ENCODE data around the gene CCR4. TPM values are rescaled to one million over a fixed set of nuclear protein-coding genes. Genes with fewer than 3 reads are reported as not detected.

CCR4 gene
- total and polyA plus RNA-seq, 2 of the 8 experiments (the other 6 are each of a cell fraction or from before 2014, with no cell fraction given) = 0.11 to 0.15 TPM

DNA sequence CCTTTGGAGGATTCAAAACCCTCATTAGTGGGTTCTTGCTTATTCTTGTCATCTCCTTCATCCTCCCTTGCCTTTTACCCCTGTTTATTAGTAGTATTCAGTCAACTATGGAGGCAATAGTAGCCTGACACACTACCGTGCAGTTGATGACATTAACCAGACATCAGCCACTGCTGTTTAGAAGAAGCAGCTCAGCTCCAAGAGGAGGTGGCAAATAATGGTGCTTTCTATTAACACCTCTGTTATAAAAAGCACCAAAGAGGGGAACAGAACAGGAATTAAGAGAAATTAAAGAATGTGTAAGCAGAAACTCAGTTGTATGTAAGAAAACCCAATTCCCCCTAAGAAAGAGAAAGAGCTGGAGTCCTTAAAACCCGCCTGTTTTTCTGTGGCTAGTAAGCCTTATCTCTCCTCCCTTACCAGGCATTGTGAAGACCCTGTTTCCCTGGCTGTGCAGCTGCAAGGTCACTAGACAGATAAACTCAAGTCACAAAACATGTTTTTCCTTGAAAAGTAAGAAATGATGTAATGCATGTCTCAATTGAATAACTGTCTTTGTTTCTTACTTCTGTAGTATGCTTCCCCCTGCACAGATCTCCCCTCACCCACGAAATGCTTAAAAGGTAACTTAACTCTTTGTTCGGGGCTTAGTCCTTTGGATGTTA lies 21.2 kb downstream of the CCR4 start:
- no peak overlapping the region for H3K27ac ChIP-seq (ENCODE audit: low read depth, low read length)
- no peak for FAIRE-seq
- 89% methylated on average over 4 of the region's 4 CpGs; no CpG with 5 or more reads in 1 of the 2 experiments for WGBS, 2 experiments (ENCODE audit: extremely low coverage in 1 of 2, insufficient coverage in 1 of 2, insufficient read length in 1 of 2, insufficient replicate concordance in 2 of 2, low coverage in 1 of 2, low lambda C conversion rate in 2 of 2, missing lambda C conversion rate in 1 of 2)

More for the DNA sequence above, 21.2 kb downstream of the CCR4 start:
- CTCF ChIA-PET (ENCODE audit: partially characterized antibody) = interaction anchor here (1.0 to 2.1 kb wide), 4 partner anchors 23 to 465 kb away, joined by 3 to 5 read pairs (median 4); no protein-coding TSS in a partner anchor
- no peaks in the 10 kb centered on the region for H3K23me2 ChIP-seq (ENCODE audit: low read depth, low read length)
- H2BK5ac ChIP-seq (ENCODE audit: low read depth, low read length) = no peak overlapping the region
- no peaks in the 10 kb centered on the region for H3K36me3 ChIP-seq (ENCODE audit: control insufficient read depth in 2 of 4, insufficient read depth in 4 of 4, low read length in 3 of 4)
- H2BK20ac ChIP-seq (ENCODE audit: low read length) = no peak overlapping the region
- no peak overlapping the region for H3K14ac ChIP-seq (ENCODE audit: insufficient read length)
- no peak overlapping the region for H4K5ac ChIP-seq (ENCODE audit: insufficient read length, low read depth, low read length)
- no peak overlapping the region for H3K56ac ChIP-seq (replicated peaks; ENCODE audit: insufficient read length, low read depth, low read length)
- no peaks in the 10 kb centered on the region for H3K9me3 ChIP-seq (ENCODE audit: insufficient read depth in 2 of 2, low read depth in 1 of 2, low read length in 1 of 2)
- H4K8ac ChIP-seq (ENCODE audit: extremely low read depth, insufficient read depth, low read length) = no peak overlapping the region
- H3K27me3 ChIP-seq (replicated peaks in 1 of 4; ENCODE audit: control insufficient read depth in 3 of 4, extremely low read depth in 1 of 4, insufficient read depth in 3 of 4, low read length in 3 of 4) = no peaks in the 10 kb centered on the region
- no peaks in the 10 kb centered on the region for H3K79me2 ChIP-seq (ENCODE audit: control insufficient read depth in 1 of 2, insufficient read depth in 2 of 2, low read length in 2 of 2)
- POLR2A ChIA-PET (ENCODE audit: partially characterized antibody) = interaction anchor here (1.2 kb wide), 1 partner anchor 20 kb away, joined by 3 read pairs; no protein-coding TSS in a partner anchor
- no peak overlapping the region for H4K91ac ChIP-seq (replicated peaks; ENCODE audit: insufficient read length, low read length)
- H2BK12ac ChIP-seq (ENCODE audit: low read depth, low read length) = no peak overlapping the region
- H3K9ac ChIP-seq (replicated peaks in 1 of 4; ENCODE audit: extremely low read depth in 1 of 4, low read depth in 3 of 4, low read length in 3 of 4) = no peak overlapping the region
- H2AFZ ChIP-seq (ENCODE audit: low read length) = no peak overlapping the region
- H2BK120ac ChIP-seq (replicated peaks; ENCODE audit: low read depth, low read length) = no peak overlapping the region
- H3K4me1 ChIP-seq (replicated peaks in 1 of 4; ENCODE audit: control insufficient read depth in 3 of 4, insufficient read depth in 4 of 4, low read length in 3 of 4) = peaks cover 0 to 2% (median under 1%) of the 10 kb centered on the region in 4 experiments; a peak in 1 of 7 replicates
- H2AK5ac ChIP-seq (ENCODE audit: low read depth, low read length) = no peak overlapping the region
- no peak overlapping the region for H3K4me2 ChIP-seq (ENCODE audit: insufficient read depth in 1 of 2, low read depth in 2 of 2, low read length in 2 of 2)
- no peak for TF ChIP-seq TEAD4 (IDR thresholded peaks at IDR 0.05; ENCODE audit: low read depth, low read length)
- TF ChIP-seq NRF1 (IDR thresholded peaks at IDR 0.05; ENCODE audit: low read depth, low read length) = no peak
- no peak for TF ChIP-seq YY1 (IDR thresholded peaks at IDR 0.05; ENCODE audit: low read depth, low read length)
- TF ChIP-seq, protein P1, sequence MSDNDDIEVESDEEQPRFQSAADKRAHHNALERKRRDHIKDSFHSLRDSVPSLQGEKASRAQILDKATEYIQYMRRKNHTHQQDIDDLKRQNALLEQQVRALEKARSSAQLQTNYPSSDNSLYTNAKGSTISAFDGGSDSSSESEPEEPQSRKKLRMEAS (IDR thresholded peaks at IDR 0.05) = no peak
- no peak for TF ChIP-seq TBP (IDR thresholded peaks at IDR 0.05; ENCODE audit: low read depth, low read length)
- no peak for TF ChIP-seq SP1 (IDR thresholded peaks at IDR 0.05; ENCODE audit: low read depth, low read length)
- TF ChIP-seq CBX8 (IDR thresholded peaks at IDR 0.05; ENCODE audit: borderline replicate concordance, low read depth, low read length) = no peak
- TF ChIP-seq CBX5 (IDR thresholded peaks at IDR 0.05; ENCODE audit: low read depth, low read length) = no peak
- no peak for TF ChIP-seq CHD2 (IDR thresholded peaks at IDR 0.05; ENCODE audit: low read length)
- TF ChIP-seq POLR2A (IDR thresholded peaks at IDR 0.05; ENCODE audit: control extremely low read depth in 1 of 2, low read depth in 2 of 2, low read length in 2 of 2) = no peak
- no peak for TF ChIP-seq BRCA1 (IDR thresholded peaks at IDR 0.05; ENCODE audit: low read depth, low read length)
- TF ChIP-seq CEBPB (IDR thresholded peaks at IDR 0.05; ENCODE audit: low read depth, low read length) = no peak
- TF ChIP-seq, protein P2, sequence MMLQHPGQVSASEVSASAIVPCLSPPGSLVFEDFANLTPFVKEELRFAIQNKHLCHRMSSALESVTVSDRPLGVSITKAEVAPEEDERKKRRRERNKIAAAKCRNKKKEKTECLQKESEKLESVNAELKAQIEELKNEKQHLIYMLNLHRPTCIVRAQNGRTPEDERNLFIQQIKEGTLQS (IDR thresholded peaks at IDR 0.05; ENCODE audit: insufficient read depth, low read depth, low read length) = no peak
- TF ChIP-seq CREB1 (IDR thresholded peaks at IDR 0.05) = no peak
- no peak overlapping the region for H2BK15ac ChIP-seq (ENCODE audit: low read length)
- no peaks in the 10 kb centered on the region for H3K79me1 ChIP-seq (ENCODE audit: low read depth, low read length)
- no peak overlapping the region for H3K18ac ChIP-seq (ENCODE audit: extremely low read depth, low read length)
- no peaks in the 10 kb centered on the region for H4K20me1 ChIP-seq (replicated peaks in 1 of 2; ENCODE audit: control insufficient read depth in 1 of 2, insufficient read depth in 2 of 2, low read length in 2 of 2)
- H3K4ac ChIP-seq (replicated peaks; ENCODE audit: insufficient read length, low read depth, low read length) = no peak overlapping the region
- no peak overlapping the region for H3K23ac ChIP-seq (ENCODE audit: insufficient read length)
- no peak for DNase-seq (ENCODE audit: low read depth in 1 of 2, low spot score in 2 of 2)
- H3K4me3 ChIP-seq (ENCODE audit: extremely low read depth in 1 of 4, insufficient read depth in 2 of 4, low read depth in 3 of 4, low read length in 4 of 4) = no peak overlapping the region

Measured in H1 (cell line).